Activated CD4-positive, alpha-beta T cell treated with anti-CD3 and anti-CD28 coated beads, Interleukin-2, amount 10 ng/mL, durations not matched to agents 24 days and 14 days (primary cell): ENCODE results near the gene ZNF160. TPM values are rescaled to one million over a fixed set of nuclear protein-coding genes. Genes with fewer than 3 reads are reported as not detected.
A peak's percentile ranks its signal among the peaks of the same experiment; 100 is the strongest.
"Not testable (repeated sequence)": the region's sequence is repeated elsewhere in the genome, so short reads cannot be mapped to it uniquely, and the experiment has no call there.

ENCODE experiments used
- DNase-seq: peaks from one replicate; pipeline ENCODE4 v3.0.0; 2022
- H3K27ac Mint-ChIP-seq: one replicate; pipeline ENCODE4 v1.8.0; 2022; ENCODE audit warnings: mild to moderate bottlenecking, mixed read lengths
- H3K27me3 Mint-ChIP-seq: one replicate; pipeline ENCODE4 v1.8.0; 2022; ENCODE audit warnings: mixed read lengths
- H3K36me3 Mint-ChIP-seq: one replicate; pipeline ENCODE4 v1.8.0; 2022; ENCODE audit warnings: low read depth, mild to moderate bottlenecking, mixed read lengths
- H3K4me1 Mint-ChIP-seq: one replicate; pipeline ENCODE4 v1.8.0; 2021; ENCODE audit warnings: mixed read lengths
- H3K4me3 Mint-ChIP-seq: one replicate; pipeline ENCODE4 v1.8.0; 2022; ENCODE audit warnings: mild to moderate bottlenecking, moderate library complexity, mixed read lengths
- H3K9me3 Mint-ChIP-seq: one replicate; pipeline ENCODE4 v1.8.0; 2021; ENCODE audit warnings: mixed read lengths
- intact Hi-C: fragments of 100-400 bp; cut with micrococcal nuclease; formaldehyde crosslinking; loops from one replicate; pipeline ENCODE4 v1.15.1; 2023
- total RNA-seq: library from RNA; stranded (reverse); gene quantifications from 2 replicates; pipeline ENCODE4 v1.2.3, GENCODE V29; 2022

Gene ZNF160
- total RNA-seq, 1 donor from 2014 or later = 37.5 TPM

DNA sequence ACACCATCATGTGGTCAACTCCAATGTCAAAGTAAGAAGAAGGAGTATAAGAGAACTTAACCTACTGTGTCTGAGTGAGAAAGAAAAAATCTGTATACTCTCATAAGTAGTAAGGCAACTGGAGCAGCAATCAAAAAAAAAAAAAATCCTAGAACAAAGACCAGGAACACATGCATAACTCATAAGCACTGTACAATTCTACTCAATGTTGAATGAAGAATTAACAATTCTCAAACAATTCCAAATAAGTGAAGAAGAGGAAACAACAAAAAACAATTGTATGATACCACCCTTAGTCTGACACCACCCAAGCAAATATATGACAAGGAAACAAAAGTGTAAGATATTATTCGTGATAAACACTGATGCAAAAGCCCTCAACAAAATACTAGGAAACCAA is 24.6 kb downstream of the ZNF160 start:
- Mint-ChIP-seq H3K4me1 (no peaks in the 10 kb centered on the region), H3K4me3 (no peak overlapping the region), H3K36me3 (peaks cover 99% of the 10 kb centered on the region), H3K27ac (no peak overlapping the region), H3K27me3 (no peaks in the 10 kb centered on the region), H3K9me3 (peaks cover 49% of the 10 kb centered on the region)
- intact Hi-C loops = no loop called here
- no peak for DNase-seq

GRCh38 chr19:53076984-53077383 is 26.2 kb downstream of the ZNF160 start:
- H3K27me3 Mint-ChIP-seq = no peaks in the 10 kb centered on the region
- no peak overlapping the region for H3K27ac Mint-ChIP-seq
- peaks cover 48% of the 10 kb centered on the region for H3K9me3 Mint-ChIP-seq
- H3K36me3 Mint-ChIP-seq = peaks cover 99% of the 10 kb centered on the region
- intact Hi-C loops = no loop called here
- no peak overlapping the region for H3K4me3 Mint-ChIP-seq
- no peak for DNase-seq
- H3K4me1 Mint-ChIP-seq = no peaks in the 10 kb centered on the region

- peaks cover 73% of the 10 kb centered on the region for H3K36me3 Mint-ChIP-seq
- H3K9me3 Mint-ChIP-seq = peaks cover 34% of the 10 kb centered on the region
- H3K4me1 Mint-ChIP-seq = no peaks in the 10 kb centered on the region
- H3K27ac Mint-ChIP-seq = no peak overlapping the region
- DNase-seq = no peak
- H3K4me3 Mint-ChIP-seq = no peak overlapping the region
- intact Hi-C loops = no loop called here
- H3K27me3 Mint-ChIP-seq = no peaks in the 10 kb centered on the region
Observed at GRCh38 chr19:53068834-53069233, 34.4 kb downstream of the ZNF160 start.

DNA sequence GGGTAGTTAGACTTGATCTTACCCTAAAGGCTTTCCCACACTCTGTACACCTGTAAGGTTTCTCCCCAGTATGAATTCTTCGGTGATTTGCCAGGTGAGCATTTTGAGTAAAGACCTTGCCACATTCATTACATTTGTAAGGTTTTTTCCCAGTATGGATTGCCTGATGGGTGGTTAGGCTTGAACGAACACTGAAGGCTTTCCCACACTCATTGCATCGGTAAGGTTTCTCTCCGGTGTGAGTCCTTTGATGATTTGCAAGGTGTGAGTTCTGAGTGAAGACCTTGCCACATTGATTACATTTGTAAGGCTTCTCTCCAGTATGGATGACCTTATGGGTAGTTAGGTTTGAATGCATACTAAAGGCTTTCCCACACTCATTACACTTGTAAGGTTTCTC is 35.0 kb downstream of the ZNF160 start:
- H3K36me3 Mint-ChIP-seq = peaks cover 69% of the 10 kb centered on the region
- H3K27me3 Mint-ChIP-seq = no peaks in the 10 kb centered on the region
- H3K4me3 Mint-ChIP-seq = no peak overlapping the region
- H3K27ac Mint-ChIP-seq = no peak overlapping the region
- intact Hi-C loops = no loop called here
- H3K9me3 Mint-ChIP-seq = peaks cover 32% of the 10 kb centered on the region
- no peak for DNase-seq
- no peaks in the 10 kb centered on the region for H3K4me1 Mint-ChIP-seq

DNA sequence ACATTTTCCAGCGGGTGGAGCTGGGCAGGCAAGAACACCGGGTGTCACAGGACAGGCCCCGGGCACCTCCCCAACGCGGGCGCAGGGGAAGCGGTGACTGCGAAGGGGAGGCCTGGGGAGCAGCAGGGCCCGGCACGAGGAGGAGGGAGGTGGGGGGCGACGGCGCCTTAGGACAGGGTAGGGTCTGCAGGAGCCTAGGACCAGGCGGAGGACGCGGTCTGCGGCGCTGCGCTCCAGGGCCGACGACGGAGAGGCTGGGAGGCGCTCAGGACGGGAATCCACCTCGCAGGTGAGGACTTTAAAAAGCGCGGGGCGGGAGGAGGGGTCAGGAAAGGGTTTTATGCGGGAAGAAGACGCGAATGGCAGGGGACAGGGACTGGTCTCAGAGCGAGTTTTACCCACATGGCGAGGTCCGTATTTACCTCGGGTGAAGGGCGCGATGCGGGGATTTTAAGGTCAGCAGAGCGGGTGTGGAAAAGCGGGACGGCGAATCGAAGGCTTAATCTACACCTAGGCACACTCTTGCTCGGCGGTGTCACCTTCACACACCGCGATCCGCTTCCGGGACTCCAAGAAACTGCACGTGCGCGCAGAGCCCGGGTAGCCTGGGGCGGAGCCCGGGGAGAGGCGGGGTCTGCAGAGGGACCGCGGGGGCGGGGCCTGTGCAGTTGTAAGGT is 45.2 kb downstream of the ZNF160 start:
- peaks cover 8% of the 10 kb centered on the region for H3K36me3 Mint-ChIP-seq
- peak overlapping the region; percentile 20 for H3K4me3 Mint-ChIP-seq
- peak; percentile 58 for DNase-seq
- no peaks in the 10 kb centered on the region for H3K4me1 Mint-ChIP-seq
- H3K27me3 Mint-ChIP-seq = no peaks in the 10 kb centered on the region
- no peak overlapping the region for H3K27ac Mint-ChIP-seq
- peaks cover 28% of the 10 kb centered on the region for H3K9me3 Mint-ChIP-seq
- intact Hi-C loops = no loop called here

DNA sequence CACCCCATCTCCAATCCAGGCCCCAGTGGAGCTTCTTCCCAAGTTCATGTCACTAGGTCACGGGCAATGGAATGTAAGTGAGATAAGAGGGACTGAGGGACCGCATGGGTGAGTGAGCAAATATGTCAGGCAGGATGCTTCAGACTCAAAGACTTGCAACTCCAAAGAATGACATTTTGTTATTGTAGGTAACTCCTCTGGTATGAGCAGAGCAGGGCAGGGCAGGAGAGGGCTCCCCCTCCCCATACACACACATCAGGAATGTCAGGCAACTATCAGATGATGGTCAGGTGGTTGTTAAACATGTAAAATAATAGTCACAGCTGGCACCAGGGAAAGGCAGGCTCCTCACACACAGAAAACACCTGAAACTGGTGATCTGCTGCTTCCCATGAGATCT is 48.1 kb downstream of the ZNF160 start:
- Mint-ChIP-seq H3K4me1 (no peaks in the 10 kb centered on the region), H3K27me3 (no peaks in the 10 kb centered on the region), H3K27ac (no peak overlapping the region), H3K9me3 (peaks cover 22% of the 10 kb centered on the region), H3K36me3 (no peaks in the 10 kb centered on the region), H3K4me3 (no peak overlapping the region)
- intact Hi-C loops = no loop called here
- no peak for DNase-seq

GRCh38 chr19:53047379-53047778 is 55.8 kb downstream of the ZNF160 start:
- Mint-ChIP-seq H3K4me1 (no peaks in the 10 kb centered on the region), H3K4me3 (no peak overlapping the region), H3K27me3 (no peaks in the 10 kb centered on the region), H3K36me3 (no peaks in the 10 kb centered on the region), H3K9me3 (peaks cover 14% of the 10 kb centered on the region), H3K27ac (no peak overlapping the region)
- intact Hi-C loops = no loop called here
- DNase-seq = no peak

- Mint-ChIP-seq H3K4me3 (no peak overlapping the region), H3K4me1 (no peaks in the 10 kb centered on the region), H3K27ac (no peak overlapping the region), H3K36me3 (no peaks in the 10 kb centered on the region), H3K27me3 (no peaks in the 10 kb centered on the region), H3K9me3 (peaks cover 14% of the 10 kb centered on the region)
- intact Hi-C loops = no loop called here
- DNase-seq = no peak
Observed at GRCh38 chr19:53045536-53045935, 57.7 kb downstream of the ZNF160 start.

GRCh38 chr19:53041366-53041765 is 61.9 kb downstream of the ZNF160 start:
- Mint-ChIP-seq H3K9me3 (peaks cover 20% of the 10 kb centered on the region), H3K4me1 (no peaks in the 10 kb centered on the region), H3K27ac (no peak overlapping the region), H3K27me3 (no peaks in the 10 kb centered on the region), H3K36me3 (peaks cover 3% of the 10 kb centered on the region), H3K4me3 (no peak overlapping the region)
- no peak for DNase-seq
- intact Hi-C loops = no loop called here

DNA sequence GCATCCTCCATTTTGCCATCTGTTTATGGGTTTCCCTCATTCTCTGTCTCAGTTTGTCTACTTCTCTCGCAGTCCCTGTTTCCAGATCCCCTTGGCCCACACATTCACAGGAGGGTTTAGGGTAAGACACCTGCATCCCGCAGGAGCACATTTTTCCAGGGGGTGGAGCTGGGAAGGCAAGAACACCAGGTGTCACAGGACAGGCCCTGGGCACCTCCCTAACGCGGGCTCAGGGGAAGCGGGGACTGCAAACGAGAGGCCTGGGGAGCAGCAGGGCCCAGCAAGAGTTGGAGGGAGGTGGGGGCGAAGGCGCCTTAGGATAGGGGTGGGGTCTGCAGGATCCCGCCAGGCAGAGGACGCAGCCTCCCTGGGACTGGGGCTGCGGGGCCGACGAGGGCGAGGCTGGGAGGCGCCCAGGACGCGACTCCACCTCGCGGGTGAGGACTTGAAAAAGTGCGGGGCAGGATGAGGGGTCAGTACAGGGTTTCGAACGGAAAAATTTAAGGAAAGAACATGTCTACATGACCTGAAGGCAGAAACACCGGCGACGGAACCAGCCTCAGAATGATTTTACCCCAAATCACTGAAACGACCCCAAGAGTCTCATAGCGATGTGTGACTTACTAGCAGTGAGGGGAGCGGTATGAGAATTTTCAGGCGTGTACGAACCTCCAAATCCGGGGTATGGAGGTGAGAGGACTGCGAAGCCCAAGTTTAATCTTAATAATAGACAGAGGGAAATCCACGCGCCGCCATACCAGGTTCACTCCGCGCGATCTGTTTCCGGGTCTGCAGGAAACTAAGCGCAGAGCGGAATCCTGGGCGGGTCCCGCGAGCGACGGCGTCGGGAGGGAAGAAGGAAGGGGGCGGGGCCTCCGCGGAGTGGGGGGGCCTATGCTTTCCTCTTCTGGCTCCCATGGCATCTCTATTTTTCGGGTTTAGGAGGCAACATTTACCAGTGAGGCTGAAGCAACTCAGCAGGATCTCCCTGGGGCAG is 65.8 kb downstream of the ZNF160 start:
- Mint-ChIP-seq H3K27ac (no peak overlapping the region), H3K36me3 (peaks cover 3% of the 10 kb centered on the region), H3K4me3 (peak overlapping the region; percentile 59), H3K27me3 (no peaks in the 10 kb centered on the region), H3K4me1 (no peaks in the 10 kb centered on the region), H3K9me3 (peaks cover 25% of the 10 kb centered on the region)
- DNase-seq = peak; percentile 65
- intact Hi-C loops = no loop called here

GRCh38 chr19:53034948-53035675 is 68.1 kb downstream of the ZNF160 start:
- no peaks in the 10 kb centered on the region for H3K4me1 Mint-ChIP-seq
- intact Hi-C loops = no loop called here
- peaks cover 3% of the 10 kb centered on the region for H3K36me3 Mint-ChIP-seq
- no peak overlapping the region for H3K27ac Mint-ChIP-seq
- no peaks in the 10 kb centered on the region for H3K27me3 Mint-ChIP-seq
- no peak overlapping the region for H3K4me3 Mint-ChIP-seq
- DNase-seq = no peak
- H3K9me3 Mint-ChIP-seq = peaks cover 22% of the 10 kb centered on the region

DNA sequence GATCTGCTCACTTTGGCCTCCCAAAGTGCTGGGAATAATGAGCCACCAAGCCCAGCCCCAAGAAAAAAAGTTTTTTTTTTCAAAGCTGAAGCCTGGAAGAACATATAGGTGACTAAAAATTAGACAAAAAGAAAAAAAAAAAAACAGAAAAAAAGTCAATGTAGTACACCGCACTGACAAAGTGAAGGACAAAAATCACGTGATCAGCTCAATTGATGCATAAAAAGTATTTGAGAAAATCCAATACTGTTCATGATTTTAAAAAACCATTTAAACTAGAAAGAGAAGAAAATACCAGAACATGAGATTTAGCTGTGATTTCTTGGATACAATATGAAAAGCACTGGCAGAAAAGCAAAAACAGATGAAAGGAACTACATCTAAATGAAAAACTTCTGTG is 69.2 kb downstream of the ZNF160 start:
- intact Hi-C loops = no loop called here
- H3K36me3 Mint-ChIP-seq = peaks cover 3% of the 10 kb centered on the region
- H3K27me3 Mint-ChIP-seq = no peaks in the 10 kb centered on the region
- DNase-seq = no peak
- H3K4me1 Mint-ChIP-seq = no peaks in the 10 kb centered on the region
- peaks cover 28% of the 10 kb centered on the region for H3K9me3 Mint-ChIP-seq
- H3K4me3 Mint-ChIP-seq = no peak overlapping the region
- H3K27ac Mint-ChIP-seq = no peak overlapping the region

DNA sequence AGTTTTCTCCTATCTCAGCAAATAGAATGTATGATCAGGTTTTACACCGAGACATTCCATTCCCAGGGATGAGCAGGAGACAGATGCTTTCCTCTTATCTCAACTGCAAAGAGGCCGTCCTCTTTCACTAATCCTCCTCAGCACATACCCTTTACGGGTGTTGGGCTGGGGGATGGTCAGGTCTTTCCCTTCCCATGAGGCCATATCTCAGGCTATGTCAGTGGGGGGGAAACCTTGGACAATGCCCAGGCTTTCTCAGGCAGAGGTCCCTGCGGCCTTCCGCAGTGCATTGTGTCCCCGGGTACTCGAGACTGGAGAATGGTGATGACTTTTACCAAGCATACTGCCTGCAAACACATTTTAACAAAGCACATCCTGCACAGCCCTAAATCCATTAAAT is 74.9 kb downstream of the ZNF160 start:
- DNase-seq, H3K27me3 Mint-ChIP-seq, intact Hi-C loops, H3K4me1 Mint-ChIP-seq, H3K4me3 Mint-ChIP-seq, H3K36me3 Mint-ChIP-seq, H3K27ac Mint-ChIP-seq: not testable (repeated sequence)
- H3K9me3 Mint-ChIP-seq = peaks cover 23% of the 10 kb centered on the region

- Mint-ChIP-seq H3K27ac (no peak overlapping the region), H3K9me3 (peaks cover 29% of the 10 kb centered on the region), H3K4me3 (no peak overlapping the region), H3K27me3 (no peaks in the 10 kb centered on the region), H3K4me1 (no peaks in the 10 kb centered on the region), H3K36me3 (no peaks in the 10 kb centered on the region)
- peak; percentile 67 for DNase-seq
- intact Hi-C loops = no loop called here
Observed at GRCh38 chr19:53019684-53020083, 83.5 kb downstream of the ZNF160 start.
